Smooth muscle cell (in vitro differentiated cells): ENCODE measurements around the gene VGLL3. TPM values are rescaled to one million over a fixed set of nuclear protein-coding genes. Genes with fewer than 3 reads are reported as not detected.

Experiments used
- DNase-seq: peaks from one replicate; lab custom pipeline; 2025; ENCODE audit not compliant: unreplicated experiment; lab: John Stamatoyannopoulos, UW
- H2AFZ ChIP-seq: fragments of 200-600 bp; sonication (generic); 2 replicates; pipeline ENCODE4 v1.6.0; 2016; ENCODE audit warnings: antibody characterized with exemption, low read depth, mild to moderate bottlenecking
- H3F3A ChIP-seq: fragments of 200-600 bp; sonication (generic); 2 replicates; pipeline ENCODE4 v1.6.0; 2017; ENCODE audit warnings: antibody characterized with exemption, low read depth
- H3K27ac ChIP-seq: fragments of 200-600 bp; sonication (generic); 2 replicates; pipeline ENCODE4 v1.5.1; 2016; ENCODE audit warnings: low read depth, mild to moderate bottlenecking
- H3K27me3 ChIP-seq: fragments of 200-600 bp; sonication (generic); 2 replicates; pipeline ENCODE4 v1.6.1; 2016; ENCODE audit warnings: low read depth, mild to moderate bottlenecking
- H3K36me3 ChIP-seq: fragments of 200-600 bp; sonication (generic); 2 replicates; pipeline ENCODE4 v1.5.1; 2016; ENCODE audit warnings: low read depth
- H3K4me1 ChIP-seq: fragments of 200-600 bp; sonication (generic); 2 replicates; pipeline ENCODE4 v1.5.1; 2016; ENCODE audit warnings: low read depth
- H3K4me2 ChIP-seq: fragments of 200-600 bp; sonication (generic); 2 replicates; pipeline ENCODE4 v1.6.0; 2016; ENCODE audit warnings: mild to moderate bottlenecking
- H3K4me3 ChIP-seq: fragments of 200-600 bp; sonication (generic); 2 replicates; pipeline ENCODE4 v1.5.1; 2016; ENCODE audit warnings: mild to moderate bottlenecking
- H3K79me2 ChIP-seq: fragments of 200-600 bp; sonication (generic); 2 replicates; pipeline ENCODE4 v1.6.0; 2016; ENCODE audit warnings: low read depth, mild to moderate bottlenecking
- H3K9ac ChIP-seq: fragments of 200-600 bp; sonication (generic); 2 replicates; pipeline ENCODE4 v1.6.0; 2016; ENCODE audit warnings: low read depth
- H3K9me3 ChIP-seq: fragments of 200-600 bp; sonication (generic); replicated peaks from 2 replicates; pipeline ENCODE4 v1.5.1; 2016; ENCODE audit warnings: low read depth
- H4K20me1 ChIP-seq: fragments of 200-600 bp; sonication (generic); 2 replicates; pipeline ENCODE4 v1.6.0; 2016; ENCODE audit warnings: low read depth
- WGBS: methylation state at CpG from one replicate; pipeline ENCODE4 v1.1.7; 2016; ENCODE audit warnings: low lambda C conversion rate; 5-methylcytosine and 5-hydroxymethylcytosine counted together
- polyA plus RNA-seq: library from polyadenylated mRNA; unstranded; fragments of >200 nt; fragmentation: Nextera tagmentation; extraction: Ambion mirVana; gene quantifications from 2 replicates; pipeline ENCODE4 v1.2.1, GENCODE V29; 2016
- total RNA-seq: library from RNA; depleted of rRNA; stranded (reverse); fragments of >200 nt; gene quantifications from 2 replicates; pipeline ENCODE4 v1.2.3, GENCODE V29; 2014
- TF ChIP-seq, protein P1 (sequence below): fragments of 200-600 bp; sonication (generic); IDR thresholded peaks from 2 replicates; pipeline ENCODE4 v1.5.1; 2017; ENCODE audit warnings: borderline replicate concordance, mild to moderate bottlenecking, antibody characterized with exemption; ENCODE audit not compliant: insufficient read depth, poor library complexity, severe bottlenecking

Gene VGLL3
- 49.1 and 54.1 TPM in 2 replicates for total RNA-seq
- polyA plus RNA-seq, result 11.4 and 14.3 TPM in 2 replicates

DNA sequence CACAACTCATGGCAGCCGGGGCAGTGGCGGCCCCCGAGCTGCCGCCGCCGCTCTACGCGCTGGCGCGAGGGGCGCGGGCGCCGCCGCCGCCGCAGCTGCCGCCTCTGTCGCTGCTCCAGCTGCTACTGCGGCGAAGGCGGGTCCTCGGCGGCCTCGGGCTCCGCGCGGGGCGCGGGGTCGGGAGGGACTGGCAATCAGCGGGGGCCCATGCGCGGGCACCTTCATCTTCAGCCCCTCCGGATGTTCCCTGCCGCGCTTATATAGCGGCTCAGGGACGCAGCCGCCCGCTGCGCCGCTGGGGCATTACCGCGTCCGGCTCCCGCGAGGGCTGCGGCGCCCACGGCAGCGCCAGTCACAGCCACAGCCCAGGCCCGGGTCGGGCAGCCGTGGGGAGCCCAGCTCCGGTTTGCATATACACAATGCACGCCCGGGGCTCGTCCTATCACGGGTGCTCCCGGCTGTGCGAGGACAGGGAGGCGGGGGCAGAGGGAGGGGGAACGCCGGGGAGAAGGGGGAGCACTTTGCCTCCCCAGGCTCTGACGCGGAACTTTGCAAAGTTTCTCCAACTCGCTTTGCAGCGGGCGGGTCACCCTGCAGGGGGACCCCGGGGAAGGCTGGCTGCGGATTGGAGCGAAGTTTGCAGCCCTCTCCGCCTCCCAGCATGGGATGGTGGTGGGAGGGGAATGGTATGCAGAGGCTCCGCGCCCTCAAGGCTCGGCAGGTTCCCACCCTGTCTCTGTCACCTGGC lies at the start of gene VGLL3:
Gene VGLL3 (minus strand): TSS at position 416 of the 748 bp plus-strand sequence. CDS start 406 bp downstream, at position 10.
- peak within 1 kb of the TSS; percentile 73 for H3K4me3 ChIP-seq
- H2AFZ ChIP-seq, result peak within 1 kb of the TSS; percentile 61
- peaks cover 30% of the 10 kb centered on the region for H3F3A ChIP-seq
- peaks cover 35% of the 10 kb centered on the region for H3K79me2 ChIP-seq
- TF ChIP-seq, protein P1, sequence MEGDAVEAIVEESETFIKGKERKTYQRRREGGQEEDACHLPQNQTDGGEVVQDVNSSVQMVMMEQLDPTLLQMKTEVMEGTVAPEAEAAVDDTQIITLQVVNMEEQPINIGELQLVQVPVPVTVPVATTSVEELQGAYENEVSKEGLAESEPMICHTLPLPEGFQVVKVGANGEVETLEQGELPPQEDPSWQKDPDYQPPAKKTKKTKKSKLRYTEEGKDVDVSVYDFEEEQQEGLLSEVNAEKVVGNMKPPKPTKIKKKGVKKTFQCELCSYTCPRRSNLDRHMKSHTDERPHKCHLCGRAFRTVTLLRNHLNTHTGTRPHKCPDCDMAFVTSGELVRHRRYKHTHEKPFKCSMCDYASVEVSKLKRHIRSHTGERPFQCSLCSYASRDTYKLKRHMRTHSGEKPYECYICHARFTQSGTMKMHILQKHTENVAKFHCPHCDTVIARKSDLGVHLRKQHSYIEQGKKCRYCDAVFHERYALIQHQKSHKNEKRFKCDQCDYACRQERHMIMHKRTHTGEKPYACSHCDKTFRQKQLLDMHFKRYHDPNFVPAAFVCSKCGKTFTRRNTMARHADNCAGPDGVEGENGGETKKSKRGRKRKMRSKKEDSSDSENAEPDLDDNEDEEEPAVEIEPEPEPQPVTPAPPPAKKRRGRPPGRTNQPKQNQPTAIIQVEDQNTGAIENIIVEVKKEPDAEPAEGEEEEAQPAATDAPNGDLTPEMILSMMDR, result peak; percentile 13
- under 1% methylated on average over 44 of the region's 77 CpGs for WGBS
- no peaks in the 10 kb centered on the region for H3K36me3 ChIP-seq
- peak within 1 kb of the TSS; percentile 89 for H3K9ac ChIP-seq
- peak within 1 kb of the TSS; percentile 91 for H3K27ac ChIP-seq
- H4K20me1 ChIP-seq, result peaks cover 14% of the 10 kb centered on the region
- peak; percentile 61 for DNase-seq
- peaks cover 30% of the 10 kb centered on the region for H3K4me1 ChIP-seq
- no peaks in the 10 kb centered on the region for H3K27me3 ChIP-seq
- H3K4me2 ChIP-seq, result peak within 1 kb of the TSS; percentile 87
- H3K9me3 ChIP-seq, result no peaks in the 10 kb centered on the region

DNA sequence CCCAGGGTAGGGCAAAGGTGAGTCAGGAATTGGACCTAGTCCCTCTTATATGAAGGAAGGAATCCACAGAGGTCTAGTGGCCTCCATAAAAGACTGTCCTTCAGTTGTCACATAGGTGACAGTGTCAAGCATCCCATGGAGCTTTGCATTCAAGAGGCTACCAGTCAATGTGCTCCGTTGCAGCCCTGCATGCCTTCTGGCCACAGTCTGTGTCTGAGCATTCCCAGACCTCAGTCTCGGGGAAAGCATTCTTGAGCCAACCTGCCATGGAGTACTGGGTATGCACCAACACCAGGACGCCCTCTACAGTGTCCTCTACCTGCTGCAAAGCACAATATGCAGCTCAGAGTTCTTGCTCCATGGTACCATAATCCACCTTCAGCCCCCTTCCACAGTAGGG lies 46.7 kb upstream of the VGLL3 start:
- Histone ChIP-seq H2AFZ (no peak overlapping the region), H3K9ac (no peak overlapping the region), H3K36me3 (no peaks in the 10 kb centered on the region), H3K27me3 (no peaks in the 10 kb centered on the region), H3K27ac (no peak overlapping the region), H3K79me2 (no peaks in the 10 kb centered on the region), H3K4me2 (no peak overlapping the region), H3F3A (no peaks in the 10 kb centered on the region), H3K4me3 (no peak overlapping the region), H4K20me1 (no peaks in the 10 kb centered on the region), H3K9me3 (no peaks in the 10 kb centered on the region), H3K4me1 (no peaks in the 10 kb centered on the region)
- TF ChIP-seq, protein P1, result no peak
- no peak for DNase-seq
- 76% methylated on average over 3 of the region's 3 CpGs for WGBS

- no peak overlapping the region for H3K27ac ChIP-seq
- no peaks in the 10 kb centered on the region for H4K20me1 ChIP-seq
- H3F3A ChIP-seq, result no peaks in the 10 kb centered on the region
- WGBS, result 88% methylated on average over 6 of the region's 6 CpGs
- H3K9ac ChIP-seq, result no peak overlapping the region
- no peak overlapping the region for H2AFZ ChIP-seq
- no peaks in the 10 kb centered on the region for H3K9me3 ChIP-seq
- no peaks in the 10 kb centered on the region for H3K27me3 ChIP-seq
- H3K79me2 ChIP-seq, result no peaks in the 10 kb centered on the region
- no peaks in the 10 kb centered on the region for H3K36me3 ChIP-seq
- TF ChIP-seq, protein P1, result no peak
- DNase-seq, result no peak
- H3K4me3 ChIP-seq, result no peak overlapping the region
- no peaks in the 10 kb centered on the region for H3K4me1 ChIP-seq
- H3K4me2 ChIP-seq, result no peak overlapping the region
Observed at GRCh38 chr3:87036671-87037070, 45.7 kb upstream of the VGLL3 start.

DNA sequence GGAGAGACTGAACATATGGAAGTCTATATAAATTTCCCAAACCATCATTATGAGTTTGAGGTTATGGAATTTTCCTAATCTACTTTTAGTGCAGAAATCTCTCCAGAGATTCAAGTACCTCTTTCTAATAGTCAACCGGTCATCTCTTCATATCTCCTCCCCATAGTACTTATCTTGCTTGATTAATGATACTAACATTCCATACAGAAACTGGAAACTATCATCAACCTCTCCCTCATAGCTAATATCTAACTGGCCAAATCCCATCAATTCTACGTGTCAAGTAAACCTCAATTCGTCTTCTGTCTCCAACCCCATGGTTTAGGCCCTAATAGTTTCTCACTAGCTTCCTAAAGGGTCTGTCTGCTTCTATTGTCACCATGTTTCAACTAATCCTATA lies 44.4 kb upstream of the VGLL3 start:
- Histone ChIP-seq H3K4me2 (no peak overlapping the region), H3K4me3 (no peak overlapping the region), H3F3A (no peaks in the 10 kb centered on the region), H3K27ac (no peak overlapping the region), H3K9ac (no peak overlapping the region), H3K36me3 (no peaks in the 10 kb centered on the region), H4K20me1 (no peaks in the 10 kb centered on the region), H2AFZ (no peak overlapping the region), H3K4me1 (no peaks in the 10 kb centered on the region), H3K79me2 (no peaks in the 10 kb centered on the region), H3K9me3 (no peaks in the 10 kb centered on the region), H3K27me3 (no peaks in the 10 kb centered on the region)
- no peak for DNase-seq
- TF ChIP-seq, protein P1, result no peak
- WGBS, result 89% methylated on average over 3 of the region's 3 CpGs
